Measurements from ENCODE around the gene P2RX6. TPM values are rescaled to one million over a fixed set of nuclear protein-coding genes. Genes with fewer than 3 reads are reported as not detected.

Gene P2RX6
- total RNA-seq, 1 donor from 2014 or later, result 0.45 TPM

GRCh38 chr22:20994128-20994901 is 20.6 kb upstream of the P2RX6 start:
- TF ChIP-seq CTCF (IDR thresholded peaks at IDR 0.05; ENCODE audit: insufficient read depth, low read depth, low read length) (no peak), EZH2 (IDR thresholded peaks at IDR 0.05; ENCODE audit: insufficient read depth, low read length) (no peak)
- H3K9me3 Mint-ChIP-seq (ENCODE audit: unreplicated experiment), result no peaks in the 10 kb centered on the region
- no peak for FAIRE-seq
- H3K36me3 ChIP-seq (ENCODE audit: insufficient read depth, low read length), result no peaks in the 10 kb centered on the region
- H3K27me3 Mint-ChIP-seq (ENCODE audit: low read depth, unreplicated experiment), result no peaks in the 10 kb centered on the region
- no peak overlapping the region for H3K27ac ChIP-seq (ENCODE audit: low read depth, low read length)
- no peaks in the 10 kb centered on the region for H3K4me1 Mint-ChIP-seq (ENCODE audit: low read depth, unreplicated experiment)
- H3K9me3 ChIP-seq (ENCODE audit: insufficient read depth, low read depth, low read length), result no peaks in the 10 kb centered on the region
- no peaks in the 10 kb centered on the region for H3K27me3 ChIP-seq (ENCODE audit: insufficient read depth, low read length)
- no peak overlapping the region for H3K4me3 Mint-ChIP-seq (ENCODE audit: unreplicated experiment)
- H3K79me2 ChIP-seq (ENCODE audit: insufficient read depth, low read length), result peaks cover under 1% of the 10 kb centered on the region
- DNase-seq (ENCODE audit: low read depth), result no peak
- peaks cover 27% of the 10 kb centered on the region for H4K20me1 ChIP-seq (ENCODE audit: insufficient read depth, low read length)
- H3K36me3 Mint-ChIP-seq (ENCODE audit: low read depth, unreplicated experiment), result peaks cover 6% of the 10 kb centered on the region
- H3K4me2 ChIP-seq (ENCODE audit: low read length), result no peak overlapping the region
- H3K4me1 ChIP-seq (ENCODE audit: insufficient read depth, low read length), result peaks cover 6% of the 10 kb centered on the region
- no peak overlapping the region for H2AFZ ChIP-seq (ENCODE audit: low read depth, low read length)
- no peak overlapping the region for H3K4me3 ChIP-seq (ENCODE audit: insufficient read depth, low read depth, low read length)
- H3K27ac Mint-ChIP-seq (ENCODE audit: unreplicated experiment), result no peak overlapping the region
- H3K9ac ChIP-seq (ENCODE audit: low read length), result no peak overlapping the region

- Mint-ChIP-seq H3K27ac (ENCODE audit: unreplicated experiment) (no peak overlapping the region), H3K27me3 (ENCODE audit: low read depth, unreplicated experiment) (no peaks in the 10 kb centered on the region), H3K9me3 (ENCODE audit: unreplicated experiment) (no peaks in the 10 kb centered on the region), H3K4me1 (ENCODE audit: low read depth, unreplicated experiment) (no peaks in the 10 kb centered on the region), H3K4me3 (ENCODE audit: unreplicated experiment) (no peak overlapping the region), H3K36me3 (ENCODE audit: low read depth, unreplicated experiment) (peaks cover 6% of the 10 kb centered on the region)
- Histone ChIP-seq H3K27me3 (ENCODE audit: insufficient read depth, low read length) (no peaks in the 10 kb centered on the region), H3K79me2 (ENCODE audit: insufficient read depth, low read length) (peaks cover 6% of the 10 kb centered on the region), H4K20me1 (ENCODE audit: insufficient read depth, low read length) (peaks cover 31% of the 10 kb centered on the region), H3K9ac (ENCODE audit: low read length) (no peak overlapping the region), H3K4me3 (ENCODE audit: insufficient read depth, low read depth, low read length) (no peak overlapping the region), H3K27ac (ENCODE audit: low read depth, low read length) (no peak overlapping the region), H3K4me1 (ENCODE audit: insufficient read depth, low read length) (peaks cover under 1% of the 10 kb centered on the region), H2AFZ (ENCODE audit: low read depth, low read length) (no peak overlapping the region), H3K4me2 (ENCODE audit: low read length) (no peak overlapping the region), H3K36me3 (ENCODE audit: insufficient read depth, low read length) (no peaks in the 10 kb centered on the region), H3K9me3 (ENCODE audit: insufficient read depth, low read depth, low read length) (no peaks in the 10 kb centered on the region)
- DNase-seq (ENCODE audit: low read depth) (no peak), FAIRE-seq (no peak)
- no peak for TF ChIP-seq EZH2 (IDR thresholded peaks at IDR 0.05; ENCODE audit: insufficient read depth, low read length)
- no peak for TF ChIP-seq CTCF (IDR thresholded peaks at IDR 0.05; ENCODE audit: insufficient read depth, low read depth, low read length)
Observed at GRCh38 chr22:20994902-20995241, 20.1 kb upstream of the P2RX6 start.

GRCh38 chr22:20995329-20996030 is 19.5 kb upstream of the P2RX6 start:
- Histone ChIP-seq H3K4me3 (ENCODE audit: insufficient read depth, low read depth, low read length) (no peak overlapping the region), H3K36me3 (ENCODE audit: insufficient read depth, low read length) (no peaks in the 10 kb centered on the region), H2AFZ (ENCODE audit: low read depth, low read length) (no peak overlapping the region), H3K79me2 (ENCODE audit: insufficient read depth, low read length) (peaks cover 12% of the 10 kb centered on the region), H3K9me3 (ENCODE audit: insufficient read depth, low read depth, low read length) (no peaks in the 10 kb centered on the region), H3K4me2 (ENCODE audit: low read length) (no peak overlapping the region), H3K27me3 (ENCODE audit: insufficient read depth, low read length) (no peaks in the 10 kb centered on the region), H3K9ac (ENCODE audit: low read length) (no peak overlapping the region), H3K27ac (ENCODE audit: low read depth, low read length) (no peak overlapping the region), H3K4me1 (ENCODE audit: insufficient read depth, low read length) (peaks cover 7% of the 10 kb centered on the region), H4K20me1 (ENCODE audit: insufficient read depth, low read length) (peaks cover 34% of the 10 kb centered on the region)
- peaks cover 3% of the 10 kb centered on the region for H3K36me3 Mint-ChIP-seq (ENCODE audit: low read depth, unreplicated experiment)
- no peak for DNase-seq (ENCODE audit: low read depth)
- H3K27ac Mint-ChIP-seq (ENCODE audit: unreplicated experiment), result no peak overlapping the region
- FAIRE-seq, result no peak
- H3K9me3 Mint-ChIP-seq (ENCODE audit: unreplicated experiment), result no peaks in the 10 kb centered on the region
- TF ChIP-seq CTCF (IDR thresholded peaks at IDR 0.05; ENCODE audit: insufficient read depth, low read depth, low read length) (no peak), EZH2 (IDR thresholded peaks at IDR 0.05; ENCODE audit: insufficient read depth, low read length) (no peak)
- no peak overlapping the region for H3K4me3 Mint-ChIP-seq (ENCODE audit: unreplicated experiment)
- H3K4me1 Mint-ChIP-seq (ENCODE audit: low read depth, unreplicated experiment), result no peaks in the 10 kb centered on the region
- H3K27me3 Mint-ChIP-seq (ENCODE audit: low read depth, unreplicated experiment), result no peaks in the 10 kb centered on the region

Data from astrocyte (in vitro differentiated cells and primary cell).